Nephron (organoid): ENCODE data around the gene DAB2.
"Not testable (repeated sequence)": the region's sequence is repeated elsewhere in the genome, so short reads cannot be mapped to it uniquely, and the experiment has no call there.

Experiments
- H3K27ac Mint-ChIP-seq, 3 experiments: 2 replicates each; pipeline ENCODE4 v1.8.0; 2020; ENCODE audit warnings: mixed read lengths in 3 of 3, mild to moderate bottlenecking in 2 of 3, moderate library complexity in 1 of 3
- H3K27me3 Mint-ChIP-seq: 2 replicates; pipeline ENCODE4 v1.8.0; 2021; ENCODE audit warnings: low read depth, mild to moderate bottlenecking, moderate library complexity, mixed read lengths
- H3K36me3 Mint-ChIP-seq: 2 replicates; pipeline ENCODE4 v1.8.0; 2020; ENCODE audit warnings: low read depth, mixed read lengths
- H3K4me1 Mint-ChIP-seq: 2 replicates; pipeline ENCODE4 v1.8.0; 2020; ENCODE audit warnings: mixed read lengths
- H3K4me3 Mint-ChIP-seq, 3 experiments: 2 replicates each; pipeline ENCODE4 v1.8.0; 2020; ENCODE audit warnings: mild to moderate bottlenecking in 3 of 3, mixed read lengths in 3 of 3, moderate library complexity in 2 of 3
- H3K9me3 Mint-ChIP-seq: 2 replicates; pipeline ENCODE4 v1.8.0; 2020; ENCODE audit warnings: mixed read lengths
- CTCF ChIP-seq, 3 experiments: fragments of 200-600 bp; sonication (generic); IDR thresholded peaks; one replicate each; pipeline ENCODE4 v1.5.0; 2021; ENCODE audit warnings: antibody characterized with exemption in 3 of 3; ENCODE audit not compliant: unreplicated experiment in 3 of 3

The DAB2 gene

DNA sequence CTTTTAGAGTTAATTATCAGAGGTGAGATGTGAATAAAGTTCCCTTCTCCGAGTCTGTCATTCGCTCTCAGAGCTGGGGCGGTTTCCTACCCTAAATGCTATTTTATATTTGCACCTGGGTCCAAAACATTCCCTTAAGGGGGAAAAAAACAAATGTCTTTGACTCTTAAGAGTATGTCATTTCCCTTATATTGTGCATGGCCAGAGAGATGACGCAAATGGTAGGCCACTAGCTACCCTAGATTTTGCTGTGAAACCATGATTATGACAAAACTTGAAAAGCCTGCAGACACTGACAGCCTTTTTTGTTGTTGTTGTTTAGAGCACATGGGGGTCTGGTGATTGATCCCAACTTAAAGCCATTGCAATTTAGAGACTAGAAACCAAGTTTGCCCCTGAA, 12.8 kb downstream of the DAB2 start:
- TF ChIP-seq CTCF (IDR thresholded peaks at IDR 0.05; ENCODE audit: unreplicated experiment in 3 of 3), result no peak
- Mint-ChIP-seq H3K36me3 (peaks cover 5% of the 10 kb centered on the region), H3K4me3 (no peak overlapping the region), H3K27ac (no peak overlapping the region), H3K9me3 (no peaks in the 10 kb centered on the region), H3K27me3 (peaks cover 4% of the 10 kb centered on the region), H3K4me1 (peaks cover 30% of the 10 kb centered on the region)

GRCh38 chr5:39411061-39411460, 13.7 kb downstream of the DAB2 start:
- peaks cover 30% of the 10 kb centered on the region for H3K4me1 Mint-ChIP-seq

DNA sequence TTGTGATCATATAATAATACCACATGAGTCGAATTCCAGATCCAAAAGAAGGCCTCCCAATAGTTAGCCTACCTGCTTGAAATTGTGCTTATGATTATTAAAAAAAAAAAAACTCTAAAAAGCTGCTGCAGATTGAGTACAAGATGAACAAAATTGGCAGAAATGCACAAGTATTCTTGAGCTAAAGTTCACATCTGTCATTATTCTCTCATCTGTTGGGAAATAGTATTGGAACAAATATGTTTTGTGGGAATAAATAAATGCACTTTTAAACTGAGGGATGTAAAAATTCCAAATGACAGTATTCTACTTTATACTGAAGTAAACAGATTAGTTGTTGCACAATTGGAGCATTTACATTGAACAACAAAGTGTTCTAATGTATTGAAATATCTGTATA, 15.7 kb downstream of the DAB2 start:
- Mint-ChIP-seq H3K4me1 (peaks cover 30% of the 10 kb centered on the region), H3K27me3 (peaks cover 4% of the 10 kb centered on the region)

More at GRCh38 chr5:39411061-39411460, 13.7 kb downstream of the DAB2 start:
- no peak for TF ChIP-seq CTCF (IDR thresholded peaks at IDR 0.05; ENCODE audit: unreplicated experiment in 3 of 3)
- Mint-ChIP-seq H3K9me3 (no peaks in the 10 kb centered on the region), H3K27me3 (peaks cover 4% of the 10 kb centered on the region), H3K36me3 (peaks cover 3% of the 10 kb centered on the region), H3K27ac (peak overlapping the region in 1 of 3 experiments; percentile 20), H3K4me3 (no peak overlapping the region)

GRCh38 chr5:39405083-39405843, 19.5 kb downstream of the DAB2 start:
- H3K4me1 Mint-ChIP-seq, result peaks cover 28% of the 10 kb centered on the region
- TF ChIP-seq CTCF (IDR thresholded peaks at IDR 0.05; ENCODE audit: unreplicated experiment in 3 of 3), result no peak
- no peak overlapping the region for H3K4me3 Mint-ChIP-seq
- no peaks in the 10 kb centered on the region for H3K27me3 Mint-ChIP-seq
- peak overlapping the region in 2 of 3 experiments; percentile 66 to 73 for H3K27ac Mint-ChIP-seq
- H3K9me3 Mint-ChIP-seq, result no peaks in the 10 kb centered on the region
- peaks cover 6% of the 10 kb centered on the region for H3K36me3 Mint-ChIP-seq

More for the DNA sequence above, 15.7 kb downstream of the DAB2 start:
- Mint-ChIP-seq H3K27ac (no peak overlapping the region), H3K9me3 (no peaks in the 10 kb centered on the region), H3K4me3 (no peak overlapping the region), H3K36me3 (no peaks in the 10 kb centered on the region)
- TF ChIP-seq CTCF (IDR thresholded peaks at IDR 0.05; ENCODE audit: unreplicated experiment in 3 of 3), result no peak

DNA sequence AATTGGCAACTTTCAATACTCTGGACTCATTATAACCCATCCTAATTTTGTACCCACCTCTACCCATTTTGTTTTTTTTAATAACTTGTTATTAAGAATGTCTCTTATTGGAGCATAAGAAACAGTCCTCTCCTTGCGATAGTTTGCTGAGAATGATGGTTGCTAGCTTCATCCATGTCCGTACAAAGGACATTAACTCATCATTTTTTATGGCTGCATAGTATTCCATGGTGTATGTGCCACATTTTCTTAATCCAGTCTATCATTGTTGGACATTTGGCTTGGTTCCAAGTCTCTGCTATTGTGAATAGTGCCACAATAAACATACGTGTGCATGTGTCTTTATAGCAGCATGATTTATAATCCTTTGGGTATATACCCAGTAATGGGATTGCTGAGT, 21.0 kb downstream of the DAB2 start:
- not testable (repeated sequence) for H3K9me3 Mint-ChIP-seq, H3K4me3 Mint-ChIP-seq, H3K27ac Mint-ChIP-seq

GRCh38 chr5:39402140-39402539, 22.6 kb downstream of the DAB2 start:
- H3K4me3 Mint-ChIP-seq, H3K27me3 Mint-ChIP-seq, H3K9me3 Mint-ChIP-seq: not testable (repeated sequence)
- Mint-ChIP-seq H3K4me1 (peaks cover 23% of the 10 kb centered on the region), H3K36me3 (peaks cover 15% of the 10 kb centered on the region), H3K27ac (peak overlapping the region; percentile 15 to 98 (median 89))

More for the DNA sequence above, 21.0 kb downstream of the DAB2 start:
- not testable (repeated sequence) for H3K27me3 Mint-ChIP-seq, H3K36me3 Mint-ChIP-seq
- H3K4me1 Mint-ChIP-seq, result peaks cover 31% of the 10 kb centered on the region
